Measurements from ENCODE around the gene HS6ST1. TPM values are rescaled to one million over a fixed set of nuclear protein-coding genes. Genes with fewer than 3 reads are reported as not detected.
A peak's percentile ranks its signal among the peaks of the same experiment; 100 is the strongest.

Gene HS6ST1
- total and polyA plus RNA-seq, 4 donors: 3.0 to 17.4 (median 8.9) TPM

- Histone ChIP-seq H3K27ac (ENCODE audit: low read depth in 1 of 2, low read length in 2 of 2) (no peak overlapping the region), H3K36me3 (ENCODE audit: control insufficient read depth in 1 of 2, insufficient read depth in 2 of 2, low read length in 1 of 2) (no peaks in the 10 kb centered on the region)
- intact Hi-C loops (cut with DNase I): no loop called here
Observed at GRCh38 chr2:128273469-128274081, 45.1 kb downstream of the HS6ST1 start.

GRCh38 chr2:128272601-128273468 lies 45.8 kb downstream of the HS6ST1 start:
- Histone ChIP-seq H3K4me1 (ENCODE audit: control insufficient read depth in 1 of 2, insufficient read depth in 2 of 2, low read length in 2 of 2) (no peaks in the 10 kb centered on the region), H3K9me3 (ENCODE audit: control insufficient read depth, low read length) (peaks cover 2% of the 10 kb centered on the region), H3K4me3 (ENCODE audit: low read length in 2 of 2) (no peak overlapping the region), H3K36me3 (ENCODE audit: control insufficient read depth in 1 of 2, insufficient read depth in 2 of 2, low read length in 1 of 2) (no peaks in the 10 kb centered on the region), H3K27me3 (ENCODE audit: control insufficient read depth in 1 of 2, insufficient read depth in 2 of 2, low read length in 1 of 2) (no peaks in the 10 kb centered on the region), H3K27ac (ENCODE audit: low read depth in 1 of 2, low read length in 2 of 2) (no peak overlapping the region)
- ATAC-seq (ENCODE audit: low FRiP score) (no peak), DNase-seq (peak in 1 of 2 donors; percentile 71)
- intact Hi-C loops (cut with DNase I): no loop called here
- WGBS, 2 donors: 92 to 95% methylated on average over 18 of the region's 18 CpGs

More at GRCh38 chr2:128273469-128274081, 45.1 kb downstream of the HS6ST1 start:
- peak in 1 of 2 donors; percentile 59 for DNase-seq
- WGBS, 2 donors: 87 to 91% methylated on average over 16 of the region's 16 CpGs
- no peak overlapping the region for H3K4me3 ChIP-seq (ENCODE audit: low read length in 2 of 2)
- ATAC-seq (ENCODE audit: low FRiP score): no peak
- H3K9me3 ChIP-seq (ENCODE audit: control insufficient read depth, low read length): peaks cover 2% of the 10 kb centered on the region
- H3K27me3 ChIP-seq (ENCODE audit: control insufficient read depth in 1 of 2, insufficient read depth in 2 of 2, low read length in 1 of 2): no peaks in the 10 kb centered on the region
- no peaks in the 10 kb centered on the region for H3K4me1 ChIP-seq (ENCODE audit: control insufficient read depth in 1 of 2, insufficient read depth in 2 of 2, low read length in 2 of 2)

- no peak overlapping the region for H3K4me3 ChIP-seq (ENCODE audit: low read length in 2 of 2)
- intact Hi-C loops (cut with DNase I): no loop called here
- peak; percentile 42 to 67 for DNase-seq
- WGBS, 2 donors: 88 to 91% methylated on average over 21 of the region's 21 CpGs
- no peaks in the 10 kb centered on the region for H3K27me3 ChIP-seq (ENCODE audit: control insufficient read depth in 1 of 2, insufficient read depth in 2 of 2, low read length in 1 of 2)
- no peaks in the 10 kb centered on the region for H3K4me1 ChIP-seq (ENCODE audit: control insufficient read depth in 1 of 2, insufficient read depth in 2 of 2, low read length in 2 of 2)
- H3K27ac ChIP-seq (ENCODE audit: low read depth in 1 of 2, low read length in 2 of 2): no peak overlapping the region
- no peaks in the 10 kb centered on the region for H3K36me3 ChIP-seq (ENCODE audit: control insufficient read depth in 1 of 2, insufficient read depth in 2 of 2, low read length in 1 of 2)
- H3K9me3 ChIP-seq (ENCODE audit: control insufficient read depth, low read length): peaks cover 2% of the 10 kb centered on the region
- no peak for ATAC-seq (ENCODE audit: low FRiP score)
Observed at GRCh38 chr2:128271911-128272600, 46.6 kb downstream of the HS6ST1 start.

GRCh38 chr2:128271597-128271910 lies 47.1 kb downstream of the HS6ST1 start:
- Histone ChIP-seq H3K4me1 (ENCODE audit: control insufficient read depth in 1 of 2, insufficient read depth in 2 of 2, low read length in 2 of 2) (no peaks in the 10 kb centered on the region), H3K4me3 (ENCODE audit: low read length in 2 of 2) (no peak overlapping the region), H3K36me3 (ENCODE audit: control insufficient read depth in 1 of 2, insufficient read depth in 2 of 2, low read length in 1 of 2) (no peaks in the 10 kb centered on the region), H3K9me3 (ENCODE audit: control insufficient read depth, low read length) (peaks cover 2% of the 10 kb centered on the region), H3K27ac (ENCODE audit: low read depth in 1 of 2, low read length in 2 of 2) (no peak overlapping the region), H3K27me3 (ENCODE audit: control insufficient read depth in 1 of 2, insufficient read depth in 2 of 2, low read length in 1 of 2) (no peaks in the 10 kb centered on the region)
- peak in 1 of 2 donors; percentile 56 for DNase-seq
- ATAC-seq (ENCODE audit: low FRiP score): no peak
- intact Hi-C loops (cut with DNase I): no loop called here
- WGBS, 2 donors: 87 to 88% methylated on average over 9 to 12 of the region's 12 CpGs

- WGBS, 2 donors: 85 to 93% methylated on average over 17 to 18 of the region's 18 CpGs
- no peaks in the 10 kb centered on the region for H3K4me1 ChIP-seq (ENCODE audit: control insufficient read depth in 1 of 2, insufficient read depth in 2 of 2, low read length in 2 of 2)
- H3K4me3 ChIP-seq (ENCODE audit: low read length in 2 of 2): no peak overlapping the region
- no peaks in the 10 kb centered on the region for H3K27me3 ChIP-seq (ENCODE audit: control insufficient read depth in 1 of 2, insufficient read depth in 2 of 2, low read length in 1 of 2)
- DNase-seq (peak in 1 of 2 donors; percentile 59), ATAC-seq (ENCODE audit: low FRiP score) (no peak)
- H3K9me3 ChIP-seq (ENCODE audit: control insufficient read depth, low read length): peaks cover 2% of the 10 kb centered on the region
- intact Hi-C loops (cut with DNase I): no loop called here
- no peaks in the 10 kb centered on the region for H3K36me3 ChIP-seq (ENCODE audit: control insufficient read depth in 1 of 2, insufficient read depth in 2 of 2, low read length in 1 of 2)
- H3K27ac ChIP-seq (ENCODE audit: low read depth in 1 of 2, low read length in 2 of 2): no peak overlapping the region
Observed at GRCh38 chr2:128270672-128271596, 47.7 kb downstream of the HS6ST1 start.

GRCh38 chr2:128269990-128270671 lies 48.5 kb downstream of the HS6ST1 start:
- no peak for ATAC-seq (ENCODE audit: low FRiP score)
- intact Hi-C loops (cut with DNase I): no loop called here
- Histone ChIP-seq H3K36me3 (ENCODE audit: control insufficient read depth in 1 of 2, insufficient read depth in 2 of 2, low read length in 1 of 2) (no peaks in the 10 kb centered on the region), H3K4me3 (ENCODE audit: low read length in 2 of 2) (no peak overlapping the region), H3K27ac (ENCODE audit: low read depth in 1 of 2, low read length in 2 of 2) (no peak overlapping the region), H3K9me3 (ENCODE audit: control insufficient read depth, low read length) (no peaks in the 10 kb centered on the region), H3K4me1 (ENCODE audit: control insufficient read depth in 1 of 2, insufficient read depth in 2 of 2, low read length in 2 of 2) (no peaks in the 10 kb centered on the region), H3K27me3 (ENCODE audit: control insufficient read depth in 1 of 2, insufficient read depth in 2 of 2, low read length in 1 of 2) (no peaks in the 10 kb centered on the region)
- 90 to 91% methylated on average over 13 to 16 of the region's 16 CpGs for WGBS, 2 donors
- peak; percentile 31 to 66 for DNase-seq

- 76 to 79% methylated on average over 25 to 27 of the region's 27 CpGs for WGBS, 2 donors
- Histone ChIP-seq H3K36me3 (ENCODE audit: control insufficient read depth in 1 of 2, insufficient read depth in 2 of 2, low read length in 1 of 2) (no peaks in the 10 kb centered on the region), H3K9me3 (ENCODE audit: control insufficient read depth, low read length) (no peaks in the 10 kb centered on the region), H3K4me3 (ENCODE audit: low read length in 2 of 2) (no peak overlapping the region), H3K27ac (ENCODE audit: low read depth in 1 of 2, low read length in 2 of 2) (no peak overlapping the region), H3K4me1 (ENCODE audit: control insufficient read depth in 1 of 2, insufficient read depth in 2 of 2, low read length in 2 of 2) (no peaks in the 10 kb centered on the region), H3K27me3 (ENCODE audit: control insufficient read depth in 1 of 2, insufficient read depth in 2 of 2, low read length in 1 of 2) (no peaks in the 10 kb centered on the region)
- ATAC-seq (ENCODE audit: low FRiP score): no peak
- DNase-seq: peak; percentile 42 to 72
- intact Hi-C loops (cut with DNase I): no loop called here
Observed at GRCh38 chr2:128269063-128269989, 49.3 kb downstream of the HS6ST1 start.

Measured in aorta (tissue), 5 donors.